ENCODE results near the gene STARD13.

DNA sequence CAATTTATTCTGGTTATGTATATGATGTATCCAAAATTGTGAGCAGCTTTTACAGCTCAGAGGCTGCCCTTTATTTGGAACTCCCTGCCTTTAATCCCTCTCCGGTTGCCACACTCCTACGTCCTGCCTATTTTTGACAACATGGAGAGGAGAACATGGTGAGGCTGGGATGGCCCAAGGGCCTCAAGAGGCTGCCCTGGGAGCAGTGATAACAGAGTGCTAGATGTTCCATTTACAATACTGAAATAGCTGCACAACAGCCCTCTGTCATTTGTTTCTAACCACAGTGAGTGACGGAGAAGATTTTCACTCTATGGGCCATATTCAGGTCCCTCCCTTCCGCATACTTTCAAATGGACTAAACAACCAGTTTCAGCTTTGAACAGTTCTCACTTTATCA is 33.4 kb downstream of the STARD13 start:
- TF ChIP-seq, protein P1, sequence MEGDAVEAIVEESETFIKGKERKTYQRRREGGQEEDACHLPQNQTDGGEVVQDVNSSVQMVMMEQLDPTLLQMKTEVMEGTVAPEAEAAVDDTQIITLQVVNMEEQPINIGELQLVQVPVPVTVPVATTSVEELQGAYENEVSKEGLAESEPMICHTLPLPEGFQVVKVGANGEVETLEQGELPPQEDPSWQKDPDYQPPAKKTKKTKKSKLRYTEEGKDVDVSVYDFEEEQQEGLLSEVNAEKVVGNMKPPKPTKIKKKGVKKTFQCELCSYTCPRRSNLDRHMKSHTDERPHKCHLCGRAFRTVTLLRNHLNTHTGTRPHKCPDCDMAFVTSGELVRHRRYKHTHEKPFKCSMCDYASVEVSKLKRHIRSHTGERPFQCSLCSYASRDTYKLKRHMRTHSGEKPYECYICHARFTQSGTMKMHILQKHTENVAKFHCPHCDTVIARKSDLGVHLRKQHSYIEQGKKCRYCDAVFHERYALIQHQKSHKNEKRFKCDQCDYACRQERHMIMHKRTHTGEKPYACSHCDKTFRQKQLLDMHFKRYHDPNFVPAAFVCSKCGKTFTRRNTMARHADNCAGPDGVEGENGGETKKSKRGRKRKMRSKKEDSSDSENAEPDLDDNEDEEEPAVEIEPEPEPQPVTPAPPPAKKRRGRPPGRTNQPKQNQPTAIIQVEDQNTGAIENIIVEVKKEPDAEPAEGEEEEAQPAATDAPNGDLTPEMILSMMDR (IDR thresholded peaks at IDR 0.05) = no peak
- TF ChIP-seq EZH2 (IDR thresholded peaks at IDR 0.05; ENCODE audit: borderline replicate concordance, insufficient read depth, low read depth, low read length, poor library complexity, severe bottlenecking) = no peak

All from B cell (primary cell).